Dendritic cell treated with granulocyte-macrophage colony-stimulating factor and Interleukin-4, amounts not matched to agents 40 ng/mL and 50 ng/mL, for 4 days (primary cell): ENCODE data around the gene ZNF600.
"Not testable (repeated sequence)": the region's sequence is repeated elsewhere in the genome, so short reads cannot be mapped to it uniquely, and the experiment has no call there.

ENCODE experiments used
- H3K27ac Mint-ChIP-seq: one replicate; pipeline ENCODE4 v1.8.0; 2022; ENCODE audit warnings: mild to moderate bottlenecking, mixed read lengths
- H3K27me3 Mint-ChIP-seq: one replicate; pipeline ENCODE4 v1.8.0; 2022; ENCODE audit warnings: mild to moderate bottlenecking, mixed read lengths
- H3K36me3 Mint-ChIP-seq: one replicate; pipeline ENCODE4 v1.8.0; 2022; ENCODE audit warnings: low read depth, mixed read lengths
- H3K4me1 Mint-ChIP-seq: one replicate; pipeline ENCODE4 v1.8.0; 2022; ENCODE audit warnings: low read depth, mixed read lengths
- H3K4me3 Mint-ChIP-seq: one replicate; pipeline ENCODE4 v1.8.0; 2022; ENCODE audit warnings: mild to moderate bottlenecking, moderate library complexity, mixed read lengths
- H3K9me3 Mint-ChIP-seq: one replicate; pipeline ENCODE4 v1.8.0; 2022; ENCODE audit warnings: mixed read lengths
- intact Hi-C: fragments of 100-400 bp; cut with micrococcal nuclease; formaldehyde crosslinking; loops from one replicate; pipeline ENCODE4 v1.15.0; 2022

ZNF600 gene

DNA sequence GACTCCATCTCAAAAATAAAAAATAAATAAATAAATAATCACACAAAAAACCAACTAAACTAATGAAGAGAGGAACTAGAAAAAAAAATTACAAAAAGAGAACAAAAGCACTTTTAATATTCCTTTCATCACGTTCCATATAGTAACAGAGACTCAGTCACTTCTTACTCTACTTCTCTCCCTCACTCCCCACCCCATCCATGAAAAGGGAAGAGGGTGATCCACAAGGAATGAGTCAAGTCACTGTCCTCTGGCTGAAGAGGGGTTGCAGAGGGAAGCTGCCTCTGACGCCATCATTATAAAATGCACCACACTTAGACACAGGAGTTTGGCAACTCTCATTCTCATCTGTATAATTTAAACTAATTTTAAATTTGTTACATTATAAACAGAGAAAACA, 3.7 kb downstream of the ZNF600 start:
- H3K9me3 Mint-ChIP-seq, result peaks cover 73% of the 10 kb centered on the region
- intact Hi-C loops, H3K27me3 Mint-ChIP-seq, H3K27ac Mint-ChIP-seq, H3K4me3 Mint-ChIP-seq: not testable (repeated sequence)
- peaks cover 89% of the 10 kb centered on the region for H3K36me3 Mint-ChIP-seq
- peaks cover 25% of the 10 kb centered on the region for H3K4me1 Mint-ChIP-seq

DNA sequence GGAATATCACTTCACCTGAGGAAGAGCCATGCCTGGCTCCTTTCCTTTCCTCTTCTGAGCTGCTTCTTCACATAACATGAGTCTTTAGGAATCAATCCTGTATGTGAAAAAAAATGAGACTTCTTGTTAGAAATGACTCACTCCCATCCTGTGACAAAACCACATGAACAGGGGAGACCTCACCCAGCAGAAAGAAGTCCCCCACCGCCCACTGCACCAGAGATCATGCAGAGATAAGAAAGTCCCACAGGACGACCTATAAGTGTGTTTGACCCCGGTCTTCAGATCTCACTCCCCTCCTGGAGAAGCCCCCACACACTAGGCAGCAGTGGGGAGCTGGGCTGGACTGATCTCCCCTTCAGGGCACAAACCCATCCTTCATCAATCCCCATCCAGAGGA, 7.8 kb downstream of the ZNF600 start:
- intact Hi-C loops, result no loop called here
- peaks cover 6% of the 10 kb centered on the region for H3K4me1 Mint-ChIP-seq
- no peak overlapping the region for H3K27ac Mint-ChIP-seq
- H3K36me3 Mint-ChIP-seq, result peaks cover 100% of the 10 kb centered on the region
- H3K27me3 Mint-ChIP-seq, result no peaks in the 10 kb centered on the region
- no peak overlapping the region for H3K4me3 Mint-ChIP-seq
- peaks cover 73% of the 10 kb centered on the region for H3K9me3 Mint-ChIP-seq

DNA sequence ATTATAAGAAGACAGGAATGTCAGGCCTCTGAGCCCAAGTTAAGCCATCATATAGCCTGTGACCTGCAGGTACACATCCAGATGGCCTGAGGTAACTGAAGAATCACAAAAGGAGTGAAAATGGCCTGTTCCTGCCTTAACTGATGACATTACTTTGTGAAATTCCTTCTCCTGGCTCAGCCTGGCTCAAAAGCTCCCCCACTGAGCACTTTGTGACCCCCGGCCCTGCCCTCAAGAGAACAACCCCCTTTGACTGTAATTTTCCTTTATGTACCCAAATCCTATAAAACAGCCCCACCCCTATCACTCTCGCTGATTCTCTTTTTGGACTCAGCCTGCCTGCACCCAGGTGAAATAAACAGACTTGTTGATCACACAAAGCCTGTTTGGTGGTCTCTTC, 30.1 kb downstream of the ZNF600 start:
- H3K27me3 Mint-ChIP-seq, H3K36me3 Mint-ChIP-seq, H3K4me3 Mint-ChIP-seq, H3K4me1 Mint-ChIP-seq, H3K27ac Mint-ChIP-seq, intact Hi-C loops: not testable (repeated sequence)
- peaks cover 80% of the 10 kb centered on the region for H3K9me3 Mint-ChIP-seq

DNA sequence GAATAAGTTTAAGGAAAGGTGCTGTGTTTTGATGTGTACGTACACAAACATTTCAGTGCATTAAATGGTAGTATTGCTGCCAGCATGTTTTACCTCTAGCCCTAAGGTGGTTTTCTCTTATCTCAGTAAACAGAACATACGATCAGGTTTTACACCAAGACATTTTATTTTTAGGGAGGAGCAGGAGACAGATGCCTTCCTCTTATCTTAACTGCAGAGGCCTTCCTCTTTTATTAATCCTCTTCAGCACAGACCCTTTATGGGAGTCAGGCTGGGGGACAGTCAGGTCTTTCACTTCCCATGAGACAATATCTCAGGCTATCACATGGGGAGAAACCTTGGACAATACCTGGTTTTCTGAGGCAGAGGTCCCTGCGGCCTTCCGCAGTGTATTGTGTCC, 36.8 kb downstream of the ZNF600 start:
- Mint-ChIP-seq H3K4me3 (no peak overlapping the region), H3K27ac (no peak overlapping the region), H3K9me3 (peaks cover 21% of the 10 kb centered on the region), H3K36me3 (no peaks in the 10 kb centered on the region), H3K4me1 (no peaks in the 10 kb centered on the region), H3K27me3 (no peaks in the 10 kb centered on the region)
- intact Hi-C loops, result loop anchor here (5.0 kb wide), 1 partner anchor 407 kb away; no protein-coding TSS in a partner anchor

DNA sequence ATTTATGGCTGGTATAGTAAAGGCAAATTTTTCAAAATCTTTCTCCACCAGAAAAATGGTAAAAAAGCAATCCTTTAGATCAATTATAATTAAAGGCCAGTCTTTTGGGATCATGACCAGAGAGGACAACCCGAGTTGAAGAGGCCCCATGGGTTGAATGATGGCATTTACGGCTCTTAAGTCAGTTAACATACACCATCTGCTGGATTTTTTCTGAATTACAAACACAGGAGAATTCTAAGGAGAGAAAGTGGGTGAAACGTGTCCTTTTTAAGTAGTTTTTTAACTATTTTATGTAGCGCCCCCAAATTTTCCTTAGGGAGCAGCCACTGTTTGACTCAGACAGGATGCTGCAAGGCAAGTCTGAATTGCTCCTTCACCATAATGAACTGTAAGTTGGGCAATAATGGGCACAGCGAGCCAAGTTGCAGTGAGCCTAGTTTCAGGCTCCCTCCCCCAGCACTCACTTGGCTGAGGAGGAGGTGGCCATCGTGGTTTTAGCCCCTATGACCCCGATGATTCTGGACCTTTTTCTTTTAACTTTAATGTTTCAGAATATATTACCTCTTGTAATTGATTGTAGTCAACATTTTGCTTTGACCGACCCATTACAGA, 38.1 kb downstream of the ZNF600 start:
- Mint-ChIP-seq H3K9me3 (peaks cover 16% of the 10 kb centered on the region), H3K27ac (no peak overlapping the region), H3K4me3 (no peak overlapping the region), H3K36me3 (no peaks in the 10 kb centered on the region), H3K27me3 (no peaks in the 10 kb centered on the region), H3K4me1 (no peaks in the 10 kb centered on the region)
- intact Hi-C loops, result loop anchor here (1.0 to 5.0 kb wide), 2 partner anchors 406 to 500 kb away; no protein-coding TSS in a partner anchor

DNA sequence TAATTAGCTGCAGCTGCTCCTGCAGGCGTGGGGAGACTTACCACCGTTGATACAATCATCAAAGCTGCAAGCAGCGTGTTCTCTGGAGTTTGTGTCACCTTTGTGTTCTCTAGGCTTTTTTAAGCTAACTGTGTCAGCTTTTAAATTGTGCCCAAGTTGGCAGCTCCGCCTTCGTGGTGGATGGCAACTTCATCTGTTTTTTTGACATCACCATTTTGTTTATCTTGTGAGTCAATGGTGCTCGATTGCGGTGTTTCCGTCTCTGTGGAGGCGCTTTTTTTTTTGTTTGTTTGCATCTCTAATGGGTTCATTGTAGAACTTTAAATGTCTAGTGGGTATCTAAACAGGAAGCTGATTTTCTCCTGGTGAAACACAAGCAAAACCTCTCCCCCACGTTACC, 40.7 kb downstream of the ZNF600 start:
- not testable (repeated sequence) for H3K4me3 Mint-ChIP-seq, H3K27me3 Mint-ChIP-seq, H3K27ac Mint-ChIP-seq, H3K4me1 Mint-ChIP-seq, H3K9me3 Mint-ChIP-seq, H3K36me3 Mint-ChIP-seq
- intact Hi-C loops, result loop anchor here (5.0 kb wide), 1 partner anchor 404 kb away; no protein-coding TSS in a partner anchor

DNA sequence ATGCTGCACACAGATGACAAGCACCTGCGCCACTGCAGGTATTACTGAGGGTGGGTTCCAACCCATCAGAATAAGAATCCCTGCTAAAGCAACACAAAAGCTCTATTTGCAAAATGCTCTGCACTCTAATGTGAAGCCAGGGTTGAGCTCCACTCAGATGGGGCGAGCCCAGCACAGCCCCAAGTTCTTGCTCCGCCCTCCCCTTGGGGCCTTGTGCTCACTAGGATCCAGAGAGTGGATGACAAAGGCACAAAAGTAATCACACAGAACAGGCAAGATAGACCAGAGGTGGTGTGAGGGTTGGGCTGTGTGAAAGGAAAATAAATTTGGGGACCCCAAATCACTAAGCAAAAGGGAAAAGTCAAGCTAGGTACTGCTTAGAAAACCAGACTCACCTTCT, 43.5 kb downstream of the ZNF600 start:
- H3K4me3 Mint-ChIP-seq, result no peak overlapping the region
- no peaks in the 10 kb centered on the region for H3K36me3 Mint-ChIP-seq
- H3K9me3 Mint-ChIP-seq, result peaks cover 29% of the 10 kb centered on the region
- no peak overlapping the region for H3K27ac Mint-ChIP-seq
- intact Hi-C loops, result no loop called here
- no peaks in the 10 kb centered on the region for H3K27me3 Mint-ChIP-seq
- H3K4me1 Mint-ChIP-seq, result no peaks in the 10 kb centered on the region

DNA sequence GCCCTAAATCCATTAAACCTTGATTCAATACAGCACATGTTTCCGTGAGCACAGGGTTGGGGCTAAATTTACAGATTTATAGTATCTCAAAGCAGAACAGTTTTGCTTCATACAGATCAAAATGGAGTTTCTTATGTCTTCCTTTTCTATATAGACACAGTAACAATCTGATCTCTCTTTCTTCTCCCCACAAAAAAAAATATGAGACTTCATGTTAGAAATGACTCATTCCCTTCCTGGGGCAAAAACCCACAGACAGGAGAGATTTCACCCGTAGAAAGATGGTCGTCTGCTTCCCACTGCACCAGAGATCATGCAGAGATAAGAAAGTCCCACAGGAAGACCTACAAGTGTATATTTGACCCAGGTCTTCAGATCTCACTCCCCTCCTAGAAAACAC, 44.1 kb downstream of the ZNF600 start:
- Mint-ChIP-seq H3K36me3 (no peaks in the 10 kb centered on the region), H3K9me3 (peaks cover 29% of the 10 kb centered on the region), H3K27ac (no peak overlapping the region), H3K27me3 (no peaks in the 10 kb centered on the region), H3K4me1 (no peaks in the 10 kb centered on the region), H3K4me3 (no peak overlapping the region)
- intact Hi-C loops, result no loop called here

DNA sequence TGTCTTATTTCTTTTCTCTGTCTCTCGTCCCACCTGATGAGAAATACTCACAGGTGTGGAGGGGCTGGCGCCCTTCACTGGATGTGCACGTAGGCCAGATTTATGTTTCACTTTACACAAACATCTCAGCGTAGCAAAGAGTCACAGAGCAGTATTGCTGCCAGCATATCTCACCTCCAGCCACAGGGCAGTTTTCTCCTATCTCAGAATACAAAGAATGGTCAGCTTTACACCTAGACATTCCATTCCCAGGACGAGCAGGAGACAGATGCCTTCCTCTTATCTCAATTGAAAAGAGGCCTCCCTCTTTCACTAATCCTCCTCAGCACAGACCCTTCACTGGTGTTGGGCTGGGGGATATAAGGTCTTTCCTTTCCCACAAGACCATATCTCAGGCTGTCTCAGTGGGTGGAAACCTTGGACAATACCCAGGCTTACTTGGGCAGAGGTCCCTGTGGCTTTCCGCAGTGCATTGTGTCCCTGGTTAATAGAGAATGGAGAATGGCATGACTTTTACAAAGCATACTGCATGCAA, 44.6 kb downstream of the ZNF600 start:
- Mint-ChIP-seq H3K4me1 (no peaks in the 10 kb centered on the region), H3K4me3 (no peak overlapping the region), H3K36me3 (no peaks in the 10 kb centered on the region), H3K9me3 (peaks cover 29% of the 10 kb centered on the region), H3K27me3 (no peaks in the 10 kb centered on the region), H3K27ac (no peak overlapping the region)
- intact Hi-C loops, result no loop called here

DNA sequence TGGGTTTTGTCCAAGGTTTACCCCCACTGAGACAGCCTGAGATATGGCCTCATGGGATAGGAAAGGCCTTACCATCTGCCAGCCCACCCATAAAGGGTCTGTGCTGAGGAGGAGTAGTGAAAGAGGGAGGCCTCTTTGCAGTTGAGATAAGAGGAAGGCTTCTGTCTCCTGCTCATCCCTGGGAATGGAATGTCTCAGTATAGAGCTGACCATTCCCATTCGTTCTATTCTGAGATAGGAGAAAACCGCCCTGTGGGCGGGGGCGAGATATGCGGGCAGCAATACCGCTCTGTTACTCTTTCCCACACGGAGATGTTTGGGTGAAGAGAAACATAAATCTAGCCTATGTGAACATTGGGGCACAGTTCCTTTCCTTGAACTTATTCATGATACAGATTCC, 45.2 kb downstream of the ZNF600 start:
- H3K27me3 Mint-ChIP-seq, H3K4me3 Mint-ChIP-seq, H3K4me1 Mint-ChIP-seq, H3K36me3 Mint-ChIP-seq, intact Hi-C loops, H3K27ac Mint-ChIP-seq: not testable (repeated sequence)
- H3K9me3 Mint-ChIP-seq, result peaks cover 29% of the 10 kb centered on the region

DNA sequence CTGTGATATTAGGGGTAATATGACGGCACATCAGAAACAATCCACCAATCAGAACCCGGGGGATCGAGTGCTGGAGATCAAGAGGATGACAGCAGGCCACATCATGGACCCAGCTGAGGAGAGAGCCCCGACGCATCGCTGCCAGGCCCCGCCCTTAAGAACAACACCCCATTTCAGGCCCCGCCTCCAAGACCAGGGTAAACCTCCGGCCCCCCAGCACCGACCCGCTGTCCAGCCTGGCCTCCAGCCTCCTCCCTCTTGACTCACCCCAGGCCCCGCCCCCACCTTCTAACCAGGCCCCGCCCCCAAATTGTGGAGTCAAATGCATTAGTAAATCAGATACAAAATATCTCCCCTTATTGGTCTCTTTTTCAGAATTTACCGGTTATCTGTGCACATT, 47.0 kb downstream of the ZNF600 start:
- Mint-ChIP-seq H3K4me1 (no peaks in the 10 kb centered on the region), H3K36me3 (peaks cover 8% of the 10 kb centered on the region), H3K9me3 (peaks cover 29% of the 10 kb centered on the region), H3K27me3 (no peaks in the 10 kb centered on the region), H3K27ac (no peak overlapping the region), H3K4me3 (no peak overlapping the region)
- intact Hi-C loops, result no loop called here

DNA sequence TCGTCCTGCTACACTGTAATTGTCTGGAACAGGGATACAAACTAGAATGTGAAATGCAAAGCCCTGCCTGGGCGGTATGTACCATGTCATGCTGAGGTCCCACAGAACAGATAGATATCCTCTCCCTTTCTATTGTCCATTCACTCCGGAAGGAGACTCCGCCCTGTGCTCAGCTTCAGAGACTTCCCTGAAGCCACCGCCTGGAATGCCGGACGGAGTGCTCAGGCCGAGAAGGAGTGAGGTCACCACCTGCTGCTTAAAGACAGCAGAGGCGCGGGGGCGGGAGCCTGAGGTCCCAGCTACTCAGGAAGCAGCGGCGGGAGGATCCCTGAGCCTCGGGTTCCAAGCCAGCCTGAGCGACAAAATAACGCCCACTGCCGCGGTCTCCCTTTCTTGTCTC, 50.9 kb downstream of the ZNF600 start:
- intact Hi-C loops, result loop anchor here (1.0 kb wide), 1 partner anchor 44 kb away; no protein-coding TSS in a partner anchor

DNA sequence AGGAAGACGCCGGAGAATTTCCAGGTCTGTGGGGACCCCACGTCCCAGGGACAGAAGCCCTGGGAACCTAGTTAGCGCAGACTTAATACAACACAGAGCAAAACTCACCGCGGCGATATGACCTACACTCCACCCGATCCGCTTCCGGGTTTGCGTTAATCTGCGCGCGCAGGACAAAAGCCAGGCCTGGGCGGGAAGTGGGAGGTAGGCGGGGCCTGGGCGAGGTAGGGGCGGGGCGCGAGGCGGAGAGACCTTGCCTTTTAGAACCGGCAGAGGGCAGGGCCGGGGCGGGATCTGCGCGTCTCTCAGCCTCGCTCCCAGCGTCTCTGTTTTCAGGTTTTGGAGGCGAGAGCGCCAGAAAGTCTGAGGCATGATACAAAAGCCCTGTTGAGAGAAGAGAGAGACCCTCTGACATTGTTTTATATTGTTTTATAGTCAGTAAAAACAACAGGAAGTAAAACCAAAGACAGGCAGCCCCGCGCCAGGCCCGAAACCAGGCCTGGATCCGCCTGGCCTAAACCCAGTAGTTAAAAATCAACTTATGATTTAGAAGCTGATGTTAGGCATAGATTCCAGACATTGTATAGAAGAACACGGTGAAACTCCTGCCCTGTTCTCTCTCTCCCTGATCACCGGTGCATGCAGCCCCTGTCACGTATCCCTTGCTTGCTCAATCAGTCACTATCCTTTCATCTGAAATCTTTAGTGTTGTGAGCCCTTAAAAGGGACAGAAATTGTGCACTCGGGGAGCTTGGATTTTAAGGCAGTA, 51.5 kb downstream of the ZNF600 start, which contains the start of gene ZNF611:
ZNF611 (minus strand) TSS at position 152 of the 769 bp plus-strand sequence. CDS start 19,150 bp downstream, outside the sequence.
- Mint-ChIP-seq H3K9me3 (peaks cover 13% of the 10 kb centered on the region), H3K27ac (peak within 1 kb of the TSS; percentile 91), H3K4me1 (peaks cover 14% of the 10 kb centered on the region), H3K36me3 (peaks cover 44% of the 10 kb centered on the region), H3K27me3 (no peaks in the 10 kb centered on the region), H3K4me3 (peak within 1 kb of the TSS; percentile 78)
- intact Hi-C loops, result loop anchor here (1.0 kb wide), 1 partner anchor 44 kb away; no protein-coding TSS in a partner anchor

More for the DNA sequence above, 50.9 kb downstream of the ZNF600 start:
- peaks cover 41% of the 10 kb centered on the region for H3K36me3 Mint-ChIP-seq
- no peaks in the 10 kb centered on the region for H3K27me3 Mint-ChIP-seq
- peaks cover 20% of the 10 kb centered on the region for H3K9me3 Mint-ChIP-seq
- no peak overlapping the region for H3K27ac Mint-ChIP-seq
- no peak overlapping the region for H3K4me3 Mint-ChIP-seq
- H3K4me1 Mint-ChIP-seq, result peaks cover 14% of the 10 kb centered on the region

DNA sequence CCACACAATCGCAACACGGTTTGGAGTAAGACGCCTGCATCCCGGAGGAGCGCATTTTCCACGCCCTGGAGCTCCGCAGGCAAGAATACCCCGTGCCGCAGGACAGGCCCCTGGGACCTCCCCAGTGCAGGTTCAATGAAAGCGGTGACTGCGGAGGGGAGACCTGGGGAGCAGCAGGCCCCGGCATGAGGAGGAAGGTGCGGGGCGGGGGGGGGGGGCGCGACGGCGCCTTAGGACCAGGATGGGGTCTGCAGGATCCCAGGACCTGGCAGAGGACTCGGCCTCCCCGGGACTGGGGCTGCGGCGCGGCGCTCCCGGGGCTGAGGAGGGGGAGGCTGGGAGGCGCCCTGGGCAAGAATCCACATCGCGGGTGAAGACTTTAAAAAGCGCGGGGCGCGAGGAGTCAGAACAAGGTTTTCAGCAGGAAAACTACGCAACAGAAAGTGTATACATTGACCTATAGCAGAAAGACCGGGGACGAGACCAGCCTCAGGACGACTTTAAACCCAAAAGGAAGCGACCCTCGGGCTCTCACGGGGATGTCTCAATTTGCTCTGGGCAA, 52.2 kb downstream of the ZNF600 start:
- H3K27ac Mint-ChIP-seq, result peak overlapping the region; percentile 91
- peaks cover 14% of the 10 kb centered on the region for H3K4me1 Mint-ChIP-seq
- peak overlapping the region; percentile 78 for H3K4me3 Mint-ChIP-seq
- H3K9me3 Mint-ChIP-seq, result peaks cover 6% of the 10 kb centered on the region
- H3K27me3 Mint-ChIP-seq, result no peaks in the 10 kb centered on the region
- H3K36me3 Mint-ChIP-seq, result peaks cover 49% of the 10 kb centered on the region
- intact Hi-C loops, result no loop called here
